ENCODE results near the gene ROR2. TPM values are rescaled to one million over a fixed set of nuclear protein-coding genes. Genes with fewer than 3 reads are reported as not detected.

Gene ROR2
- total RNA-seq, 6 experiments from 2014 or later: 0.09 TPM; not detected in 5

DNA sequence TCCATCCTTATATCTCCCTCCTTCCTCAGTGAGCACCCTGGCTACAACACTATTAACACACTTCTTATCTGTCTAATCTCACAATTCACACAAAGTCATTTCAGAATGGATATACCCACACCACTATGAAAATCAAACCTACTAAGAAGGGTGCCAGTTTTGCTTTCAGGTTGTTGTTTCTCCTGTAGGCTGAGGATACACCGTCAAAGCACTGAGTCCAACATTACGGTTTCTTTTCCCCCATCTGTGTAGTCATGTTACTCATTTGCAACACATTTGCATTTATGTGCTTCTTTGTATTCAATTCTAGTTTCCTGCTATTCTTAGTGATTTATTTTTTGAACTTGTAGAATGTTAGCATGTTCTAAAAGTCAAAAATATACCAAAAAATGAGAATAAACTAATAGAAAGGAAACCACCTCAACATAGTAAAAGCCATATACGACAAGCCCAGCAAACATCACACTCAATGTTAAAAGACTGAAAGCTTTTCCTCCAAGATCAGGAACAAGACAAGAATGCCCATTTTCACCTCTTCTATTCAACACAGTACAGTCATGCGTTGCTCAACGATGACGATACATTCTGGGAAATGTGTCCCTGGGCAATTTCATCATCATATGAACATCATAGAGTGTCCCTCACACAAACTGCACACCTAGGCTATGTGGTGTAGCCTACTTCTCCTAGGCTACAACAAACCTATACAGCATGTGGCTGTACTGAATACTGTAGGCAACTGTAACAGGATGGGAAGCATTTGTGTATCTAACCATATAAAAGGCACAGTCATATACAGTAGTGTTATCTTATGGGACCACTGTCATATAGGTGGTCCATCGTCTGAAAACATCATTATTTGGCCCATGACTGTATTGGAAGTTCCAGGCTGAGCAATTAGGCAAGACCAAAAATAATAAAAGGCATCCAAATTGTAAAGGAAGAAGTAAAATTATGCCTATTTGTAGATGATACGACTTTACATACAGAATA, 6.3 kb downstream of the ROR2 start:
- no peaks in the 10 kb centered on the region for H3K9me3 Mint-ChIP-seq
- H3K27me3 Mint-ChIP-seq (ENCODE audit: insufficient read depth): peaks cover 41% of the 10 kb centered on the region
- no peak overlapping the region for H3K4me3 Mint-ChIP-seq
- TF ChIP-seq, protein P1, sequence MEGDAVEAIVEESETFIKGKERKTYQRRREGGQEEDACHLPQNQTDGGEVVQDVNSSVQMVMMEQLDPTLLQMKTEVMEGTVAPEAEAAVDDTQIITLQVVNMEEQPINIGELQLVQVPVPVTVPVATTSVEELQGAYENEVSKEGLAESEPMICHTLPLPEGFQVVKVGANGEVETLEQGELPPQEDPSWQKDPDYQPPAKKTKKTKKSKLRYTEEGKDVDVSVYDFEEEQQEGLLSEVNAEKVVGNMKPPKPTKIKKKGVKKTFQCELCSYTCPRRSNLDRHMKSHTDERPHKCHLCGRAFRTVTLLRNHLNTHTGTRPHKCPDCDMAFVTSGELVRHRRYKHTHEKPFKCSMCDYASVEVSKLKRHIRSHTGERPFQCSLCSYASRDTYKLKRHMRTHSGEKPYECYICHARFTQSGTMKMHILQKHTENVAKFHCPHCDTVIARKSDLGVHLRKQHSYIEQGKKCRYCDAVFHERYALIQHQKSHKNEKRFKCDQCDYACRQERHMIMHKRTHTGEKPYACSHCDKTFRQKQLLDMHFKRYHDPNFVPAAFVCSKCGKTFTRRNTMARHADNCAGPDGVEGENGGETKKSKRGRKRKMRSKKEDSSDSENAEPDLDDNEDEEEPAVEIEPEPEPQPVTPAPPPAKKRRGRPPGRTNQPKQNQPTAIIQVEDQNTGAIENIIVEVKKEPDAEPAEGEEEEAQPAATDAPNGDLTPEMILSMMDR (IDR thresholded peaks at IDR 0.05): no peak
- no peak overlapping the region for H3K27ac Mint-ChIP-seq
- no peaks in the 10 kb centered on the region for H3K36me3 Mint-ChIP-seq (ENCODE audit: low read depth)
- H3K4me1 Mint-ChIP-seq (ENCODE audit: low read depth): peaks cover 8% of the 10 kb centered on the region
- DNase-seq: no peak

DNA sequence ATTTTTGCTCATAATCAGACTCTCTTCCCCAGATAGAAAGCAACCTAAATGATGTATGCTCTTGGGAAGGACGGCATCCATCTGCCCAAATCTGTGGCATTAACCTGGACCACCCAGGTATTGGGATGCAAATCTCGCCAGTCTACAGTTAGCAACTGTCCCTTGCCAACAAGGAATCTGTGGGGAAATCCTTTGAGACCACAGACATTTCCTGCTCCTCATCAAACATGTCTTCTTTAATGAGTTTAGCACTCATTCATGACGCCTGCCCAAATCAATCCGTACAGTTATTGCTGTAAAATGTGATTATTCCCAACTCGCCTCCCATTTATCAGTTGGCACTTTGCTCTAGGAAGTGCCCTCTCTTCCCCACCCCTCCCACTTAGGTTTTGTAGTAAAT, 7.8 kb downstream of the ROR2 start:
- H3K4me1 Mint-ChIP-seq (ENCODE audit: low read depth): peaks cover 8% of the 10 kb centered on the region
- peaks cover 31% of the 10 kb centered on the region for H3K27me3 Mint-ChIP-seq (ENCODE audit: insufficient read depth)
- H3K9me3 Mint-ChIP-seq: no peaks in the 10 kb centered on the region
- DNase-seq: no peak
- no peak overlapping the region for H3K27ac Mint-ChIP-seq
- TF ChIP-seq, protein P1 (IDR thresholded peaks at IDR 0.05): no peak
- H3K4me3 Mint-ChIP-seq: no peak overlapping the region
- no peaks in the 10 kb centered on the region for H3K36me3 Mint-ChIP-seq (ENCODE audit: low read depth)

DNA sequence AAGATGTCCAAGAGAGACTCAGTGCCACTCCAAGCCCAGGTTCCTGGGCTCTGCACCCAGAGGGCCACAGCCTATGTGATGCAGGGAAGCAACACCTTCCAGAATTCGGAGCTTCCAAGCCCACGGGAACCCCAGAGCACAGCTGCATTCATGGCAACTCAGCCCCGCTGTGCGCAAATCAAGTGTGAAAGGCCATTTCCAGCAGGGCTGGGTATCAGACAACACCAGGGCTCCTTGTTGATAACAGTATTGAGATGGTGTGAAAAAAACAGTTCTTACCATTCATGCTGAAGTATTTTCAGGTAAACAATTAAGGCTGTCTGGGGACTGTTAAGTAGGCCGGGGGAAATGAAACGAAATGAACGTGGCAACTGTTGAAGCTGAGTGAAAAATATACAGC, 10.1 kb downstream of the ROR2 start:
- Mint-ChIP-seq H3K4me1 (ENCODE audit: low read depth) (0 out of 2 replicates have a peak, but pooled peaks cover 3% of the 10 kb centered on the region), H3K27me3 (ENCODE audit: insufficient read depth) (peaks cover 13% of the 10 kb centered on the region), H3K27ac (no peak overlapping the region), H3K36me3 (ENCODE audit: low read depth) (no peaks in the 10 kb centered on the region), H3K9me3 (no peaks in the 10 kb centered on the region), H3K4me3 (no peak overlapping the region)
- TF ChIP-seq, protein P1 (IDR thresholded peaks at IDR 0.05): no peak
- DNase-seq: no peak

DNA sequence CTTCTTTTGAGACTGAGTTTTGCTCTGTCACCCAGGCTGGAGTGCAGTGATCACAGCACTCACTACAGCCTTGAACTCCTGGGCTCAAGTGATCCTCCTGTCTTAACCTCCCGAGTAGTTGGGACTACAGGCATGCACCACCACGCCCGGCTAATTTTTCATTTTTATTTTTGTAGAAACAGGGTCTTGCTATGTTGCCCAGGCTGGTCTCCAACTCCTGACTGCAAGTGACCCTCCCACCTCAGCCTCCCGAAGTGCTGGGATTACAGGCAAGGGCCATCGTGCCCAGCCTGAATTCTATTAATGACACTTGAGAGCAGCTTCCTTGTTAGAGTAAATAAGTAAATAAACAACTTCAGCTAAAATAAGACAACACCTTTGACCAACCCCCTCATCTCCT, 12.3 kb downstream of the ROR2 start:
- no peak overlapping the region for H3K27ac Mint-ChIP-seq
- H3K4me3 Mint-ChIP-seq: no peak overlapping the region
- TF ChIP-seq, protein P1 (IDR thresholded peaks at IDR 0.05): no peak
- H3K4me1 Mint-ChIP-seq (ENCODE audit: low read depth): peaks cover 14% of the 10 kb centered on the region
- H3K9me3 Mint-ChIP-seq: no peaks in the 10 kb centered on the region
- no peaks in the 10 kb centered on the region for H3K36me3 Mint-ChIP-seq (ENCODE audit: low read depth)
- DNase-seq: no peak
- H3K27me3 Mint-ChIP-seq (ENCODE audit: insufficient read depth): peaks cover 11% of the 10 kb centered on the region

DNA sequence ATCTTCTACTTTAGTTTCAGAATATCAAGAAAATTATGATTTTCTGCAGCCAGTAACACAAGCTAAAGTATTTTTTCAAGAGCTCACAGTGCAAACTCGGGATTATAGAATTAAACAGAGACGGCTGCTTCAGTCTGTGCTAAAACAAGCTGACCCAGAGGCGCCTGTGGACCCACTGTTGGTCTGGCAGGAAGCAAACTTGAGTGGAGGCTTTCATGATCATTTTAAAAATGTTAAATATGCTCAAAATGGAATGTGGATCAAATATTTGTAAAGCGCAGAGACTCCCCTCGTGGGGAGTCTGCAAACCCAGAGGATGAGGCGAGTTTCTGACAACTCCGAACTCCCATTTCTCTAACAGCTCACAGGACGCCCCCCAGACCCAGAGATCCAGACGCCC, 13.0 kb downstream of the ROR2 start:
- H3K4me1 Mint-ChIP-seq (ENCODE audit: low read depth): peaks cover 14% of the 10 kb centered on the region

More for the DNA sequence above, 13.0 kb downstream of the ROR2 start:
- no peak for DNase-seq
- no peaks in the 10 kb centered on the region for H3K36me3 Mint-ChIP-seq (ENCODE audit: low read depth)
- H3K27me3 Mint-ChIP-seq (ENCODE audit: insufficient read depth): peaks cover 8% of the 10 kb centered on the region
- H3K4me3 Mint-ChIP-seq: no peak overlapping the region
- no peak overlapping the region for H3K27ac Mint-ChIP-seq
- TF ChIP-seq, protein P1 (IDR thresholded peaks at IDR 0.05): no peak
- H3K9me3 Mint-ChIP-seq: peaks cover 4% of the 10 kb centered on the region; the same call in 1 of the 2 replicates

Data from HFFc6 (cell line).